Body of pancreas (tissue), 4 donors: ENCODE measurements around the gene HMSD.

Experiments used
- CTCF ChIP-seq, 7 experiments: fragments of 450-650 bp in 4 of 7; fragments of 200-600 bp in 3 of 7; sonication (generic) in 3 of 7; IDR thresholded peaks; one replicate each; pipeline ENCODE4 v1.5.1; 2016 to 2019; ENCODE audit warnings: antibody characterized with exemption in 7 of 7
- POLR2A ChIP-seq, 3 donors: fragments of 450-650 bp; IDR thresholded peaks; one replicate each; pipeline ENCODE4 v1.6.1; 2016; ENCODE audit warnings: antibody characterized with exemption in 3 of 3, mild to moderate bottlenecking in 2 of 3

- TF ChIP-seq CTCF (IDR thresholded peaks at IDR 0.05) (no peak), POLR2A (IDR thresholded peaks at IDR 0.05) (peak; percentile 95 to 99 (median 98))
Measured at GRCh38 chr18:63969942-63970808, 21.1 kb downstream of the HMSD start, which contains the start of gene SERPINB8.
